HG02623 (cell line): ENCODE results near the gene SLC16A1.
"Not testable (repeated sequence)": the region's sequence is repeated elsewhere in the genome, so short reads cannot be mapped to it uniquely, and the experiment has no call there.

Experiments
- ATAC-seq: cut with Tn5 transposase; IDR thresholded peaks from one replicate; pipeline ENCODE4 v1.9.1; 2021; ENCODE audit warnings: moderate library complexity; ENCODE audit not compliant: unreplicated experiment

The SLC16A1 gene

GRCh38 chr1:112955773-112956543 lies at the start of gene SLC16A1:
Gene SLC16A1 (minus strand): TSS chr1:112956196. CDS start chr1:112929308, 26,888 bp downstream.
- peak; percentile 63 for ATAC-seq

- ATAC-seq, result no peak
These were observed 48.0 kb upstream of the SLC16A1 start for GRCh38 chr1:113003751-113004690.

GRCh38 chr1:113002297-113002696 lies 46.3 kb upstream of the SLC16A1 start:
- ATAC-seq, result no peak

GRCh38 chr1:112998592-112999235 lies 42.7 kb upstream of the SLC16A1 start:
- ATAC-seq, result no peak

GRCh38 chr1:112997781-112998180 lies 41.8 kb upstream of the SLC16A1 start:
- ATAC-seq, result no peak

- ATAC-seq, result no peak
These were observed 39.9 kb upstream of the SLC16A1 start for GRCh38 chr1:112995890-112996289.

- not testable (repeated sequence) for ATAC-seq
These were observed 39.0 kb upstream of the SLC16A1 start for GRCh38 chr1:112995021-112995420.

- no peak for ATAC-seq
These were observed 36.8 kb upstream of the SLC16A1 start for GRCh38 chr1:112992780-112993179.

GRCh38 chr1:112991402-112992120 lies 35.6 kb upstream of the SLC16A1 start:
- no peak for ATAC-seq

GRCh38 chr1:112990271-112990670 lies 34.3 kb upstream of the SLC16A1 start:
- no peak for ATAC-seq

GRCh38 chr1:112988367-112988766 lies 32.4 kb upstream of the SLC16A1 start:
- ATAC-seq, result no peak

- ATAC-seq, result peak; percentile 71
These were observed 29.1 kb upstream of the SLC16A1 start for GRCh38 chr1:112985123-112985522.

GRCh38 chr1:112983537-112984131 lies 27.6 kb upstream of the SLC16A1 start:
- ATAC-seq, result no peak

GRCh38 chr1:112982853-112983536 lies 27.0 kb upstream of the SLC16A1 start:
- ATAC-seq, result no peak

GRCh38 chr1:112982328-112982727 lies 26.3 kb upstream of the SLC16A1 start:
- ATAC-seq, result no peak

- not testable (repeated sequence) for ATAC-seq
These were observed 25.8 kb upstream of the SLC16A1 start for GRCh38 chr1:112981834-112982233.

GRCh38 chr1:112981426-112981825 lies 25.4 kb upstream of the SLC16A1 start:
- ATAC-seq, result no peak

GRCh38 chr1:112975336-112975735 lies 19.3 kb upstream of the SLC16A1 start:
- ATAC-seq, result no peak

GRCh38 chr1:112974646-112975045 lies 18.6 kb upstream of the SLC16A1 start:
- ATAC-seq, result no peak

- no peak for ATAC-seq
These were observed 17.8 kb upstream of the SLC16A1 start for GRCh38 chr1:112973788-112974187.
